GM12864 (cell line): Measurements from ENCODE around the gene OR52B6.
"Not testable (repeated sequence)": the region's sequence is repeated elsewhere in the genome, so short reads cannot be mapped to it uniquely, and the experiment has no call there.

Source experiments
- DNase-seq: peaks from one replicate; pipeline ENCODE4 v3.0.0-alpha.2; 2011; ENCODE audit warnings: low read depth
- H3K4me3 ChIP-seq: 2 replicates; pipeline ENCODE4 v1.5.1; 2011; ENCODE audit warnings: mild to moderate bottlenecking, low read depth, low read length, control low read depth
- TF ChIP-seq, protein P1 (sequence below): IDR thresholded peaks from 2 replicates; pipeline ENCODE4 v1.5.1; 2011; ENCODE audit warnings: low read depth, mild to moderate bottlenecking, moderate library complexity, low read length, control low read depth, inconsistent platforms; ENCODE audit errors: missing control alignments

The OR52B6 gene

GRCh38 chr11:5592615-5593014, 11.9 kb downstream of the OR52B6 start:
- DNase-seq, result no peak
- TF ChIP-seq, protein P1, sequence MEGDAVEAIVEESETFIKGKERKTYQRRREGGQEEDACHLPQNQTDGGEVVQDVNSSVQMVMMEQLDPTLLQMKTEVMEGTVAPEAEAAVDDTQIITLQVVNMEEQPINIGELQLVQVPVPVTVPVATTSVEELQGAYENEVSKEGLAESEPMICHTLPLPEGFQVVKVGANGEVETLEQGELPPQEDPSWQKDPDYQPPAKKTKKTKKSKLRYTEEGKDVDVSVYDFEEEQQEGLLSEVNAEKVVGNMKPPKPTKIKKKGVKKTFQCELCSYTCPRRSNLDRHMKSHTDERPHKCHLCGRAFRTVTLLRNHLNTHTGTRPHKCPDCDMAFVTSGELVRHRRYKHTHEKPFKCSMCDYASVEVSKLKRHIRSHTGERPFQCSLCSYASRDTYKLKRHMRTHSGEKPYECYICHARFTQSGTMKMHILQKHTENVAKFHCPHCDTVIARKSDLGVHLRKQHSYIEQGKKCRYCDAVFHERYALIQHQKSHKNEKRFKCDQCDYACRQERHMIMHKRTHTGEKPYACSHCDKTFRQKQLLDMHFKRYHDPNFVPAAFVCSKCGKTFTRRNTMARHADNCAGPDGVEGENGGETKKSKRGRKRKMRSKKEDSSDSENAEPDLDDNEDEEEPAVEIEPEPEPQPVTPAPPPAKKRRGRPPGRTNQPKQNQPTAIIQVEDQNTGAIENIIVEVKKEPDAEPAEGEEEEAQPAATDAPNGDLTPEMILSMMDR, result no peak
- H3K4me3 ChIP-seq, result no peak overlapping the region

GRCh38 chr11:5593146-5593545, 12.5 kb downstream of the OR52B6 start:
- DNase-seq, result no peak
- H3K4me3 ChIP-seq, result no peak overlapping the region
- TF ChIP-seq, protein P1, result no peak

- DNase-seq, result no peak
- H3K4me3 ChIP-seq, result peak within 1 kb of the TSS; percentile 70
These were observed 16.0 kb downstream of the OR52B6 start, which contains the start of gene TRIM6 for GRCh38 chr11:5596607-5597201. TRIM6 (plus strand) TSS chr11:5596637; CDS start chr11:5596898, 261 bp downstream.

GRCh38 chr11:5597953-5598352, 17.3 kb downstream of the OR52B6 start:
- no peak for DNase-seq
- no peak overlapping the region for H3K4me3 ChIP-seq
- TF ChIP-seq, protein P1, result no peak

More at GRCh38 chr11:5596607-5597201, 16.0 kb downstream of the OR52B6 start, which contains the start of gene TRIM6:
- TF ChIP-seq, protein P1, result no peak

GRCh38 chr11:5600374-5600851, 19.7 kb downstream of the OR52B6 start:
- peak; percentile 59 for DNase-seq
- TF ChIP-seq, protein P1, result peak; percentile 81
- H3K4me3 ChIP-seq, result no peak overlapping the region

DNA sequence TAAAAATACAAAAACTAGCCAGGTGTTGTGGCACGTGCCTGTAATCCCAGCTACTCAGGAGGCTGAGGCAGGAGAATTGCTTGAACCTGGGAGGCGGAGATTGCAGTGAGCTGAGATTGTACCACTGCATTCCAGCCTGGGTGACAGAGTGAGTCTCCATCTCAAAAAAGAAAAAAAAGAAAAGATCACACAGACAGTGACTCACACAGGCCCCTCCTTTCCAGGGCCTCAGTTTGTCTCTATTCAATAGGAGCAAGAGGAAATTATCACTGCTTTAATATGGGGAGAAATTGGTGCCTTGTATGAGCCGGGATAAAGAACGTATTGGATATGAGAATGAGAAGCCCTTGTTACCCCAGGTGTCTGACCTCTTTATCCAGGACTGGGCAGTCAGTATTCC, 22.1 kb downstream of the OR52B6 start:
- not testable (repeated sequence) for DNase-seq, H3K4me3 ChIP-seq

DNA sequence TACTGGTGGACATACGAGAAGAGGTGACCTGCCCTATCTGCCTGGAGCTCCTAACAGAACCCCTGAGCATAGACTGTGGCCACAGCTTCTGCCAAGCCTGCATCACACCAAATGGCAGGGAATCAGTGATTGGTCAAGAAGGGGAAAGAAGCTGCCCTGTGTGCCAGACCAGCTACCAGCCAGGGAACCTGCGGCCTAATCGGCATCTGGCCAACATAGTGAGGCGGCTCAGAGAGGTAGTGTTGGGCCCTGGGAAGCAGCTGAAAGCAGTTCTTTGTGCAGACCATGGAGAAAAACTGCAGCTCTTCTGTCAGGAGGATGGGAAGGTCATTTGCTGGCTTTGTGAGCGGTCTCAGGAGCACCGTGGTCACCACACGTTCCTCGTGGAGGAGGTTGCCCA, 22.6 kb downstream of the OR52B6 start:
- TF ChIP-seq, protein P1, result no peak
- no peak overlapping the region for H3K4me3 ChIP-seq
- DNase-seq, result no peak
